CD1c-positive myeloid dendritic cell (primary cell): ENCODE measurements around the gene DHRS4L2.
A peak's percentile ranks its signal among the peaks of the same experiment; 100 is the strongest.
"Not testable (repeated sequence)": the region's sequence is repeated elsewhere in the genome, so short reads cannot be mapped to it uniquely, and the experiment has no call there.

ENCODE experiments used
- DNase-seq: peaks from one replicate; pipeline ENCODE4 v3.0.0-alpha.2; 2016; ENCODE audit errors: extremely low spot score

Gene DHRS4L2

GRCh38 chr14:23973178-23973577 is 15.6 kb upstream of the DHRS4L2 start:
- DNase-seq = not testable (repeated sequence)

DNA sequence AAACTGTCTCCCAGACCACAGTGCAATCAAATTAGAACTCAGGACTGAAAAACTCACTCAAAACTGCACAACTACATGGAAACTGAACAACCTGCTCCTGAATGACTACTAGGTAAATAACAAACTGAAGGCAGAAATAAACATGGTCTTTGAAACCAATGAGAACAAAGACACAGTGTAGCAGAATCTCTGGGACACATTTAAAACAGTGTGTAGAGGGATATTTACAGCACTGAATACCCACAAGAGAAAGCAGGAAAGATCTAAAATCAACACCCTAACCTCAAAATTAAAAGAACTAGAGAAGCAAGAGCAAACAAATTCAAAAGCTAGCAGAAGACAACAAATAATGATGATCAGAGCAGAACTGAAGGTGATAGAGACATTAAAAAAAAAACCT is 14.7 kb upstream of the DHRS4L2 start:
- not testable (repeated sequence) for DNase-seq

DNA sequence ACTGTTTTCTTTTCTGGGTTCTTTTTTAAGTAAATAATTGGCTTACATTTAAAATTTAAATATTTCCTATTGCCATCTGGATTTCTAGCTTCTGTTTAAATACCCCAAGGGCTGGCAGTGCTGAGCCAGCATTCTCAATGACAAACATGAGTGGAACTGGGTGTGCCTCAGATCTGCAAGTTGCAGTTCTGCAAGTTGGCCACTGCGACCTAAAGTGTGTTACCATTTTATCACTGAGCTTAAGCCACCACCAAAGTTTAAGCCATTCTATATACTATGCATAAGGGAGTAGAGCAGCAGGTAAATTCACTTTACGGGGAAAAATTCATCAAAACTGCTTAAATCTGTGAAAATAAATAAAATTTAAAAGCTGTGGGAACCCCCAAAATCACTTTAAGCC is 11.5 kb upstream of the DHRS4L2 start:
- DNase-seq = not testable (repeated sequence)

DNA sequence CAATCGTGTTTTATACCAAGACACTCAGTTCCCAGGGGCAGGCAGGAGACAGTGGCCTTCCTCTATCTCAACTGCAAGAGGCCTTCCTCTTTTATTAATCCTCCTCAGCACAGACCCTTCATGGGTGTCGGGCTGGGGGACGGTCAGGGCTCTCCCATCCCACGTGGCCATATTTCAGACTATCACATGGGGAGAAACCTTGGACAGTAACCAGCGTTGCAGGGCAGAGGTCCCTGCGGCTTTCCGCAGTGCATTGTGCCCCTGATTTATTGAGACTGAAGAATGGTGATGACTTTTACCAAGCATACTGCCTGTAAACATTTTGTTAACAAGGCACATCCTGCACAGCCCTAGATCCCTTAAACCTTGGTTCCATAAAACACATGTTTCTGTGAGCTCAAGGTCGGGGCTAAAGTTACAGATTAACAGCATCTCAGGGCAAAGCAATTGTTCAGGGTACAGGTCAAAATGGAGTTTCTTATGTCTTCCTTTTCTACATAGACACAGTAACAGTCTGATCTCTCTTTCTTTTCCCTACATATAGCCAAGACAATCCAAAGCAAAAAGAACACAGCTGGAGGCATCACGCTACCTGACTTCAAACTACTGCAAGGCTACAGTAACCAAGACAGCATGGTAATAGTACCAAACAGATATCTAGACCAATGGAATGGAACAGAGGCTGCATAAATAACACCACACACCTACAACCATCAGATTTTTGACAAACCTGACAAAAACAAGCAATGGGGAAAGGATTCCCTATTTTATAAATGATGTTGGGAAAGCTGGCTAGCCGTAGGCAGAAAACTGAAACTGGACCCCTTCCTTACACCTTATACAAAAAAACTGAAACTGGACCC is 6.5 kb upstream of the DHRS4L2 start:
- not testable (repeated sequence) for DNase-seq

DNA sequence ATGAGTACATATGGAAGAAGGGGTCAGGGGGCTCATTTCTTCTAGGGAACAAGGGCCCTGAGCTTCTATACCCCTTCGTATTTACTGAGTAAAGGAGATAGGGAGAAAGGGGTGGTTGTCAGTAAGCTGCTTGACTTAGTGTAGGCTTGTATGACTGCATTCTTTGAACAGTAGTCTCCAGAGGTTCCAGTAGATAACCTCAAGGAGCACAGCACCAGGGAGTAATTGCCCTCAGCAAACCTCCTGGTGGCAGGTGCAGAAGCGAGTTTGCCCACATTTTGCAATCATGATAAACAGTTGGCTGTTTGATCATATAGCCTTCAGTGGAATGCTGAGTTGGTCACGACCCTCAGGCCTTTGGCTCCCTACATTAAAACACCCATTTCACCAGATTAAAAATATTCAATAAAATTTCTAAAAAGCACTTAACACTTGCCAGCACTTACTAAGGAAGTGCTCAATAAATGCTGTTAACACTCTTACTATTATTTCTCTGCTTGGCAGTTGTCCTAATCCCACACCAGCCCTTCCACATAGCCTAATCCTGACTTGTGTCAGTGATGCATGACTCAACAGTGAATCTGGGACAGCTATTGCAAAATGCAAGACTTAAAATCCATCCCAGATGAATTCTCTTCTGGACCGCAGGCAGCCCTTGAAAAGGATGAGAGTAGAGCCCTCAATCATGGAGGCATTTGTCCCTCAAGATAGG is 3.7 kb upstream of the DHRS4L2 start:
- no peak for DNase-seq

DNA sequence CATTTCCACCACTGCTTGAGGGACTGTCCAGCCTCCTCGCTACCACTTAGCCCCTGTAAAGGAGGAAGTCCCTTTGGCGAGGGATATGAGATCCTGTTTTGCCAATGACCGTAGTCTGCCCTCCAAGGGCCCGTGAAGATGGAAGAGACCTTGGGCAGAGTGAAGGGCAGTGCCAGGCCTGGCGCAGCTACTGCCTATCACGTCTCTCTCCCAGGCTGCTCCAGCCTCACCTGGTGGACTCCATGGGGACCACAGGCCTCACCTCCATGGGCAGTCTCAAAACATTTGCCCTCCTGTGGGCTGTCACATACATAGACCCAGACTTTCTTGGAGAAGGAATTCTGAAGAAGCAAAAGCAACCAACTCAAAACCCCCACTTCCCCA is 514 bp upstream of the DHRS4L2 start:
- peak; percentile 46 for DNase-seq

- not testable (repeated sequence) for DNase-seq
Observed at GRCh38 chr14:23989734-23990445, 1.2 kb downstream of the DHRS4L2 start.

GRCh38 chr14:23990961-23991360 is 2.2 kb downstream of the DHRS4L2 start:
- peak; percentile 29 for DNase-seq

DNA sequence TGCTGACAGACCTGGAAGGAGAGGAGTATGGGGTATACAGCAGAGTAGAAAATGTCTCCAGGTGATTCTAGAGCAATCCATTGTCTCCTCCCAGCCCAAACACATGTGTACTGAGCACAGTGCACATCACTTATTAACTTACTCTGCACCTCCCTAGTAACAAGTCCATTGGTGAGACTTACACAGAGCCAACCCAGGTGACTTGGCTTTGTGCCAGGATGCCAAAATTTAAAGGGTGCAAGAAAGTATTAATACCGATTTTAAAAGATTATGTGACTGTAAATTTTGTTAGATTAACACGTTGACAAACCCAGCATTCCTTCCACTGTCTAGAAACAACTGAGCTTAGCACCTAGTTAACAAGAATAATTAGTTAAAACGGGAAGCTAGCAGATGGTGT is 4.3 kb downstream of the DHRS4L2 start:
- DNase-seq = not testable (repeated sequence)

DNA sequence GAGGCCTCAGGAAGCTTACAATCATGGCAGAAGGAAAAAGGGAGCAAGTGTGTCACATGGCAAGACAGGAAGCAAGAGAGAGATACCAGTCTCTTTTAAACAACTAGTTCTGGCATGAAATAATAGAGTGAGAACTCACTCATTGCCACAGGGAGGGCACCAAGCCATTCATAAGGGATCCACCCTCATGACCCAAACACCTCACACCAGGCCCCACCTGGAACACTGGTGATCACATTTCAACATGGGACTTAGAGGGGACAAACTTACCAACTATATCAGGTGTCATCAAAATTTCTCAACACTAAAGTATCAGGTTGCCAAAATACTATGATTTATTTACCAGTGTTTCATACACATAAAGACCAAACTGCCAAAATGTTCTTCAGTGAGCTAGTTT is 7.3 kb downstream of the DHRS4L2 start:
- DNase-seq = not testable (repeated sequence)

- not testable (repeated sequence) for DNase-seq
Observed at GRCh38 chr14:23996825-23997224, 8.1 kb downstream of the DHRS4L2 start.

GRCh38 chr14:23999640-24000039 is 10.9 kb downstream of the DHRS4L2 start:
- not testable (repeated sequence) for DNase-seq

- DNase-seq = not testable (repeated sequence)
Observed at GRCh38 chr14:24001078-24001477, 12.3 kb downstream of the DHRS4L2 start.

- DNase-seq = peak; percentile 44
Observed at GRCh38 chr14:24001679-24002078, 12.9 kb downstream of the DHRS4L2 start.

GRCh38 chr14:24006471-24006816 is 17.7 kb downstream of the DHRS4L2 start:
- not testable (repeated sequence) for DNase-seq

DNA sequence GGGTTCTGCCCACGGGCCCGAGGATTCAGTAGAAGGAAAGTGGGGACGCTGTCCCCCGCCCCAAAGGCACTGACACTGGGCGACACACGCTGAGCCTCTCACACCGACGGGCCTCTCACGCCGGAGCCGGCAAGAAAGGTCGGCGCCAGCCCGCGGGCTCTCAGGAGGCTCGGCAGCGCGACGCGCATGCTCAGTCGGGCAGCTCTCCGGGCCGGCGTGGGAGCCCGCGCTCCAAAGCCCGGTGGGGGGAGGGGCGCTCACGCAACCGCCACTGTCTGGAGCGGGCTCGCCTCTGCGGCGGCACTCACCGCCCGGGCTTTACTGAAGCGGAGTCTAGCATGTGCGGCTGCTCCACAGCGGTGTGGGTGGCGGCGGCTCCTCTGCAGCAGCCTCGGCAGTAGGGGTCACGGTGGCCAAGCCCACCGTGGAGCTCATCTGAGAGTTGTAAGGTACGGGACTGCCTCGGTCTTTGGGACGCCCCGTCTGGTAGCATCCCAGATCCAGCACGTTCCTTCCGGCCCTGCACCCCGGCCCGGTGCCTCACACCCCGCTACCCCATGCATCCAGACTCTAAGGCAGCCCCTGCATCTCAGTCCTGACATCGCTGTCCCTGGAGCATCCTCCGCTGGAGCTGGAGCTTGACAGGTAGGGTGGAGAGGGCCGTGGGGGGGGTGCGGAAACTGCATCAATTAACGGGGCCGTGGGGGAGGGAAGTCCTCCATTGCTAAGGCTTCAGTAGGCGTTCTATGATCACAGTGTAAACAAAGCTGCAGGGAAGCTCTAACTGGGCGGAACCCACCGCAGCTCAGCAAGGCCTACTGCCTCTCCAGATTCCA is 18.3 kb downstream of the DHRS4L2 start:
- peak; percentile 62 for DNase-seq

DNA sequence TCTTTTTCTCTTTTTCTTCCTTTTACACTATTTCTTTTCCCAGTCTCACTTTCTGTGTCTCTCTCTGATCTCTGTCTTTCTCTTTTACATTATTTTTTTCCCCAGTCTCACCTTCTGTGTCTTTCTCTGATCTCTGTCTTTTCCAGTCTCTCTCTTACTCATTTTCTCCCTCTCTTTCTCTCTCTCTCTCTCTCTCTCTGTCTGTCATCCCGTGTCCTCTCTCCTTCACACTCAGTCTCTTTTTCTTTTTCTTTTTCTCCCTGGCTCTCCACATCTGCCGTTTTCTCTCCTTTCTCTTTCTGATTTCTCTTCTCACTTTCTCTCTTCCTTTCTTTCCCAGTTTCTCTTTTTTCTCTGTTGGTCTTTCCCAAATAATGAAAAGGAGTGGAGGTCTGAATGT is 22.3 kb downstream of the DHRS4L2 start:
- no peak for DNase-seq

DNA sequence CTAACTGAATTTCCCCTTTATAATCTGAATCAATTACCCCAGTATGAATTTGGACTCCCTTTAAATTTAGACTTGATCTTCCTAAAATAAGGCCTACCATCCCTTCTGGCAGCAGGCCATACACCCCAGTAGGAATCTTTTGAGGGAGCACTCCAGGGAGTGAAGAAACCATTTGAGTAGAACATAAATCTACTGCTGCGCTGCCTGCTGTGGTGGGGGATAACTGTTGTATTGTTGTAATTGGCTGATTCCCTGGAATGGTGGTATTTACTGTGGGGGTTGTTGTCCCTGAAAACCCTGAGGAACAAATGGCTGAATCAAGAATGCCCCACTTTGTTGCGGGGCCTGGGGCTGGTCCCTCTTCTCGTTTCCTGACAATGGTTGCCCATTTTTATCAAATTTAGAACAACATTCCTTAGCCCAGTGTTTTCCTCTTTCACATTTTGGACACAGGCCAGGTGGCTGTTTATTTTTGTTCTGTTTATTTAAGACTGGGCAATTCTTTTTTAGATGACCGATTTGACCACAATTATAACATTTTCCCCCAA is 24.1 kb downstream of the DHRS4L2 start:
- DNase-seq = not testable (repeated sequence)

- peak; percentile 88 for DNase-seq
Observed at GRCh38 chr14:24013654-24014514, 25.2 kb downstream of the DHRS4L2 start.

- not testable (repeated sequence) for DNase-seq
Observed at GRCh38 chr14:24015745-24016144, 27.0 kb downstream of the DHRS4L2 start.
